Activated CD4-positive, alpha-beta T cell treated with anti-CD3 and anti-CD28 coated beads, Interleukin-2, amount 10 ng/mL, durations not matched to agents 7 days and 5 days (primary cell): ENCODE data around the gene CNPY2. TPM values are rescaled to one million over a fixed set of nuclear protein-coding genes. Genes with fewer than 3 reads are reported as not detected.
"Not testable (repeated sequence)": the region's sequence is repeated elsewhere in the genome, so short reads cannot be mapped to it uniquely, and the experiment has no call there.

Source experiments
- CTCF ChIA-PET: fragments of 350-600 bp; sonication (Branson Sonifier 250); formaldehyde crosslinking; loops from one replicate; lab custom pipeline; 2021; ENCODE audit warnings: antibody characterized with exemption; lab: Charles Lee
- POLR2A ChIA-PET: fragments of 350-600 bp; sonication (Branson Sonifier 250); formaldehyde crosslinking; loops from one replicate; lab custom pipeline; 2021; ENCODE audit warnings: antibody characterized with exemption; lab: Charles Lee
- DNase-seq: peaks from one replicate; pipeline ENCODE4 v3.0.0-alpha.2; 2020
- H3K27ac Mint-ChIP-seq: one replicate; pipeline ENCODE4 v1.8.0; 2021; ENCODE audit warnings: mild to moderate bottlenecking, moderate library complexity, mixed read lengths
- H3K27me3 Mint-ChIP-seq: one replicate; pipeline ENCODE4 v1.8.0; 2021; ENCODE audit warnings: mixed read lengths
- H3K36me3 Mint-ChIP-seq: one replicate; pipeline ENCODE4 v1.8.0; 2021; ENCODE audit warnings: low read depth, mixed read lengths
- H3K4me1 Mint-ChIP-seq: one replicate; pipeline ENCODE4 v1.8.0; 2021; ENCODE audit warnings: mixed read lengths
- H3K4me3 Mint-ChIP-seq: one replicate; pipeline ENCODE4 v1.8.0; 2021; ENCODE audit warnings: mild to moderate bottlenecking, moderate library complexity, mixed read lengths
- H3K9me3 Mint-ChIP-seq: one replicate; pipeline ENCODE4 v1.8.0; 2021; ENCODE audit warnings: mixed read lengths
- total RNA-seq, 2 experiments: library from RNA; stranded (reverse); gene quantifications; one replicate each; pipeline ENCODE4 v1.2.3, GENCODE V29; 2021

Gene CNPY2
- total RNA-seq: 100 to 1,000 TPM in 1 of 2 experiments, 10 to 100 TPM in 1; 96.2 to 105 TPM

DNA sequence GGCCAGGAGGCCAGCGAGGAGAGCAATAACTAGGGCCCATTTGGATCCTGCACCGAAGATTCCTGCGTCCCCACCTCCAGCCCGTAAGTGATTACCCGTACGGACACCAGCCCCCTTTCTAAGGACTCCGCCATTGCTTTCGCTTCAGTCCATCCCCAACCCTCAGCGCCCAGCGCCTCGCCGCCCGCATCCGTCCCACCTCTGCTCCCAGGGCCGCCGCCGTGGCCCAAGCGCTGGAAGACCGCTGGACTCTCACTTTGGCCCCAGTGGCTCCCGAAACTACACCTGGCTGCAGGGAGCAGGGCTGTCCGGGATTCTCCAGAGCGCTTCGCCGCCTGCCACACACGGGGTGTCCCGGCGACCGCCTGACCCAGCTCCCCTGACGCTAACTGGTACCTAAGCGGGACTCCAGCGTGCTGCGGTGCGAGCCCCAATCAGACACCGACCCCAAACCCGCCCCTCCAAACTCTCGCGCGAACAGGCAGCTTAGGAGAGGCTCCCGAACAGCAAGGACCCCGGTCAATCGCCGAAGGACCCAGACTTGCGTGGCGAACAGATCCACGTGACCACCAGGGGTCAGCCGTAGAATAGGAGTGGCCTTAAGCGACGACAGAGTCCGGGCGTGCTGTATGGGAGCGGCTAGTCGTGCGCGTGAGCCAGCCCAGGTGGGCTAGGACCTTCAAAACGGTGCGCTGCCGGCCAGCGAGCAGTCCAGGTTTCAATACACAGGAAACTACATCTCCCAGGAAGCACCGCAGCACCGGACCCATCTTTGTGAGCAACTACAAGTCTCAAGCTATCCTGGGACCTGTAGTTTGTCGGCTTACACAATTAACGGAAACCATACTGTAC lies at the start of gene CNPY2:
CNPY2 (minus strand) TSS at position 367 of the 852 bp plus-strand sequence. CDS start 771 bp downstream, outside the sequence.
- CTCF ChIA-PET: interaction anchor here (0.6 to 2.3 kb wide), 21 partner anchors 9 to 257 kb away, joined by 3 to 8 read pairs (median 5); partner anchors contain the start of genes IL23A, PAN2, SMARCC2 and SPRYD4

DNA sequence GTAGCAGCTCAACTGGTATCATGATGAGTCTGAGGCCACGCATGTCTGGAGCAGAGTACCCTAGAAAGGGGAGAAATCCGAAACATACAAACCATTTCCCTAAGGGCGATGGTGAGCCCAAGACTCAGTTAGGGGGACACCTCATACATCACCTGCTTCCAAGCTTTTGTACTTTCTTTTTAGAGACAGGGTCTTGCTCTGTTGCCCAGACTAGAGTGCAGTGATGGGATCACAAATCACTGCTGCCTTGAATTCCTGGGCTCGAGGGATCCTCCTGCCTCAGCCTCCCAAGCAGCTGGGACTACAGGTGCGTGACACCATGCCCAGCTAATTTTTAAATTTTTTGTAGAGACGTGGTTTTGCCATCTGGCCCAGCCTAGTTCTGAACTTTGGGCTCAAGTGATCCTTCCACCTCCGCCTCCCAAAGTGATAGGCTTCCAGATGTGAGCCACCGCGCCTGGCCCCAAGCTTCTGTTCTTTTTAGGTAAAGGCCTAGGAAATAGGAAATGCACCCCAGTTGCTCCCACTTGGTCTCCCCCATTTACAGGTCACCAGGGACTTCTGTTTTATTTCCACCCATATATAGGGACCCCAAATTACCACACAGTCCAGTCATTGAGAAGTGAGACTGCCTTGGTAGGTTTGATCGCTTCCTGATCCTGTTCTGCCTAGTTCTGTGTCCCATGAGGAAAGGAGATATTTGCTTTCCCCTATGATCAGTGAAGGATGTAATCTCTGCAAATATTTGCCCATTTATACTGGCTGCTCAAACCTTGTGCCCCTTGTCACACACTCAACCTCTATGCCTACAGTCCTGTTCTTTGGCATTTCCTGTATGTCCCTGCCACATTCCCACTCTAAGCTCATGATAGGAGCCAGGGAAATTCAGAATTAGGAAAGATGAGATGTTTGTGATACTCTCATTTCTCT lies 46.6 kb upstream of the CNPY2 start, which contains the start of gene APOF:
APOF (minus strand) TSS at position 728 of the 930 bp plus-strand sequence; CDS start at position 616, 112 bp downstream.
- Mint-ChIP-seq H3K4me1 (peaks cover 27% of the 10 kb centered on the region), H3K9me3 (no peaks in the 10 kb centered on the region), H3K27me3 (no peaks in the 10 kb centered on the region), H3K4me3 (peak within 1 kb of the TSS; percentile 91), H3K36me3 (peaks cover 19% of the 10 kb centered on the region), H3K27ac (peak within 1 kb of the TSS; percentile 99)
- ChIA-PET POLR2A (no interaction called here), CTCF (interaction anchor here (1.0 to 1.6 kb wide), 3 partner anchors 101 to 347 kb away, joined by 3 to 4 read pairs (median 4); no protein-coding TSS in a partner anchor)
- DNase-seq: no peak

More for the DNA sequence above, at the start of gene CNPY2:
- H3K27me3 Mint-ChIP-seq: no peaks in the 10 kb centered on the region
- peak within 1 kb of the TSS; percentile 97 for H3K4me3 Mint-ChIP-seq
- DNase-seq: peak; percentile 96
- POLR2A ChIA-PET: interaction anchor here (0.6 to 1.6 kb wide), 4 partner anchors 31 to 498 kb away, joined by 3 to 10 read pairs (median 4); partner anchors contain the start of genes ORMDL2 and STAT2
- H3K36me3 Mint-ChIP-seq: peaks cover 23% of the 10 kb centered on the region
- H3K27ac Mint-ChIP-seq: peak within 1 kb of the TSS; percentile 97
- peaks cover 24% of the 10 kb centered on the region for H3K4me1 Mint-ChIP-seq
- no peaks in the 10 kb centered on the region for H3K9me3 Mint-ChIP-seq

DNA sequence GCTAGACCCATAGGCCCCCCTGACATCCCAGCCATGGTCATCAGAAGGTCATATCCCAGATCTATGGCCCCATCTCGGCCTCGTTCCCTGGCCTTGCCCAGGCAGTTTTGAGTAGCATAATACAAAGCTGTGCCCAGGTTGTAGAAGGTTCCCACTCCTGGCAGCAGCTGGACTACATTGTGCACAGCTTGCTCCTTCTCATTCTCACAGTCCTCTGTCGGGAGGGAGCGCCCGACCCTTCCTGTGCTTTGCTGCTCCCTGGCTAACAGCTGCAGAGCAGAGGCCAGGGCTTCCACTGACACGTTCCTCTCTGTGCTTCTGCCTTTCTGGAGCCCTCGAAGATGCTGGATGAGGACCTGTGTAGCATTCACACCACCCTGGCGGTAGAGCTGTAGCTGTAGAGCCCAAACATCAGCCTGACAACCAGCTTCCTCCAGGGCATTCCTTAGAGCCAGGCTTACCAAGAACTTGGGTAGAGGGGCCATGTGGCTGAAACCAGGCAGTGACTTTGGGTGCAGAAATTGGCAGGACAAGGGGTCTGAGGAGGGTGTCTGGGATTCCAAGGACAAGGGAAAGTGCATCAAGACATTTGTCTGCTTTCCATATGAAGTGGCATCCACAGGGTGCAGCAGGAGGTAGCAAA lies 45.8 kb upstream of the CNPY2 start:
- H3K4me1 Mint-ChIP-seq: peaks cover 27% of the 10 kb centered on the region
- ChIA-PET CTCF (interaction anchor here (1.0 to 3.9 kb wide), 7 partner anchors 12 to 348 kb away, joined by 3 to 21 read pairs (median 4); partner anchors contain the start of genes SMARCC2 and TIMELESS), POLR2A (interaction anchor here (0.6 kb wide), 1 partner anchor 45 kb away, joined by 3 read pairs; no protein-coding TSS in a partner anchor)
- H3K4me3 Mint-ChIP-seq: peak overlapping the region; percentile 91
- H3K27me3 Mint-ChIP-seq: no peaks in the 10 kb centered on the region
- H3K27ac Mint-ChIP-seq: peak overlapping the region; percentile 99
- DNase-seq: no peak
- H3K36me3 Mint-ChIP-seq: peaks cover 19% of the 10 kb centered on the region
- H3K9me3 Mint-ChIP-seq: no peaks in the 10 kb centered on the region

DNA sequence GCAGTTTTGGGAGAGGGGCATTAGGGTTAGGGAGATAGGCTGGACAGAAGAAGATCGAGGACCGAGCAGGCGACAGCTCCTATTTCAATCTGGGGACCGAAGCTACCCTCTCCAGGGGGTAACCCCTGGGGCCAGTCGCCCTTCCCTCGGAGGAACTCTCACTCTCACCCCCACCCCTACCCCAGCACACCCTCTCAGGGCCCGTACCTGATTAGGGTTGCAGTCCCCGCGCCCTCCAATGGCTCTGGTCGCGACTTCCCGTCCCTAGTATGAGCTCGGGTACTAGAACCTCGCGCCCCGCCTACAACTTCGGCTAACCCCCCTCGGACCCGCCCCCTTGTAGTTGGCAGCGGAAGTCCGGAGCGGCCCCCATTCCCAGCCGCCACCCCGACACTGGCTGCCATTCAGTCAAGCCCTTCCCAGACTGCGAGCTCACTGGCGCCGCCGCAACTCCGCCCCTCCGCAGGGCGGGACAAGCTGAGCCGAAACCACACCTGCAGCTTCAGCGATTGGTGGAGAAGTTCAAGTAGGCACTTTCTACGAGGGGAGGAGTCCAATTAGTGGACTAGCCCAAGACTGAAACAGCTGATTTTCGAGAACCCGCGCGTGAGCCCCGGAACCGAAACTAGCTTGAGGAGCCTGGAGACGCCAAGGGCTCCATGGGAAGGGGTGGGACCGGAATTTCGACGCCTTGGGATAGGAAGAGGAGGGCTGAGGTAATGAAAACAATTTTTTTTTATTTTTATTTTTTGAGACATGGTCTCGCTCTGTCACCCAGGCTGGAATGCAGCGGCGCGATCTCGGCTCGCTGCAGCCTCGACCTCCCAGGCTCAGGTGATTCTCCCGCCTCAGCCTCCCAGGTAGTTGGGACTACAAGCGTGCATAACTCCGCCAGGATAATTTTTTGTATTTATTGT lies 44.3 kb upstream of the CNPY2 start, which contains the start of gene STAT2:
STAT2 (minus strand) TSS at position 257 of the 917 bp plus-strand sequence. CDS start 3,536 bp downstream, outside the sequence.
- Mint-ChIP-seq H3K27ac (peak within 1 kb of the TSS; percentile 99), H3K27me3 (no peaks in the 10 kb centered on the region)

DNA sequence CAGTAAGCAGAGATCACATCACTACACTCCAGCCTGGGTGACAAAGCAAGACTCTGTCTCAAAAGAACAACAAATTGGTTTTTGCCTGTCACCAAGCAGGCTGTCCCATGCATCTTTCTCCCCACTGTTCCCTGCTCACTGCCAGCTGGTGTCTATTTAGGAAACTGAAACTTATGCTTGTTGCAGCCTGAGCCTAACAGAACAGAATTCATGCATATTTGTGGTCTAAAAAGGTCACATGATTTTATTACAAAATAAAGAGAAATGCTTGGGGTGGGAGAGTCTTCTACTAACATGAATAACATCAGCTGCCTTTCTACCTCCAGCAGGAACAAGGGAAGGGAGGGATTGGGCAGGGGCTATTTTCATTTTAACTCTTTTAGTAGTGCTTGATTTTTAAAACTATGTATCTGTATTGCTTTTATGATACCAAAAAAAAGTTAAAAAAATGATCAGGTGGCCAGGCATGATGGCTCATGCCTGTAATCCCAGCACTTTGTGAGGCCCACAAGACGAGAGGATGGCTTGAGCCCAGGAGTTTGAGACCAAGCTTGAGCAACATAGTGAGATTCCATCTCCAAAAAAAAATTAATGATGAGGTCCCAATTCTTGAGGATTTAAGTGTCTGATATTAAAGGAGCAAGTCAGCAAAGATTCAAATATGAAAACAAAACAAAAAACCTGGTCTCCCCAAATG lies 43.2 kb upstream of the CNPY2 start:
- Mint-ChIP-seq H3K27me3 (no peaks in the 10 kb centered on the region), H3K36me3 (peaks cover 39% of the 10 kb centered on the region), H3K9me3 (no peaks in the 10 kb centered on the region), H3K4me3 (peak overlapping the region; percentile 91), H3K27ac (peak overlapping the region; percentile 99), H3K4me1 (peaks cover 32% of the 10 kb centered on the region)
- DNase-seq: no peak
- ChIA-PET POLR2A (interaction anchor here (0.6 to 2.3 kb wide), 7 partner anchors 16 to 241 kb away, joined by 3 to 10 read pairs (median 3); partner anchors contain the start of genes CNPY2, IL23A and ZC3H10), CTCF (interaction anchor here (0.5 to 3.9 kb wide), 12 partner anchors 9 to 170 kb away, joined by 3 to 26 read pairs (median 4); partner anchors contain the start of genes IL23A, RNF41 and SMARCC2)

More for the DNA sequence above, 44.3 kb upstream of the CNPY2 start, which contains the start of gene STAT2:
- peak within 1 kb of the TSS; percentile 91 for H3K4me3 Mint-ChIP-seq
- ChIA-PET POLR2A (interaction anchor here (0.5 to 2.3 kb wide), 10 partner anchors 15 to 374 kb away, joined by 3 to 10 read pairs (median 3); partner anchors contain the start of genes CNPY2 and IL23A), CTCF (interaction anchor here (0.6 to 3.9 kb wide), 19 partner anchors 8 to 276 kb away, joined by 3 to 26 read pairs (median 4); partner anchors contain the start of genes ANKRD52, CNPY2, IL23A and RNF41)
- H3K9me3 Mint-ChIP-seq: no peaks in the 10 kb centered on the region
- peaks cover 32% of the 10 kb centered on the region for H3K4me1 Mint-ChIP-seq
- peaks cover 29% of the 10 kb centered on the region for H3K36me3 Mint-ChIP-seq
- peak; percentile 100 for DNase-seq

DNA sequence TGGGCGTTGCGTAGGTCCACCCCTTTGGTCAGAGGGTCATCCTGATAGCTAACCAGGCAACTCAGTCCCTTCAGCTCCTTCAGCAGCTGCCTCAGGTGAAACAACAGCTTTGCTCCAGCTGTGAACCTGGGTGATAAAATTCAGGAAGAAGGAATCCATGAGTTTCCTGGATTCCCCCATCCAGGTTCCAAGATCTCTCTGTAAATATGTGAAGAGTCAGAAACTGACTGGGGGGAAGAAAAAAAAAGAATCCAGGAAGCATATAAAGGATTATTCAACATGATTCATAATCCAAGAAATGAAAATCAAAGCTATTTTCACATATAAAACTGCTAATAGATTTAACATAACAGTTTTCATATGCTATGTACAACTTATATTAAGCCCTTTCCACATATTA lies 35.5 kb upstream of the CNPY2 start:
- DNase-seq: no peak
- no peak overlapping the region for H3K4me3 Mint-ChIP-seq
- no peaks in the 10 kb centered on the region for H3K9me3 Mint-ChIP-seq
- ChIA-PET CTCF (interaction anchor here (0.5 to 3.5 kb wide), 10 partner anchors 9 to 113 kb away, joined by 3 to 21 read pairs (median 3); partner anchors contain the start of genes ANKRD52, IL23A and STAT2), POLR2A (interaction anchor here (0.6 to 1.2 kb wide), 2 partner anchors 13 to 117 kb away, joined by 3 to 4 read pairs; partner anchors contain the start of gene IL23A)
- no peak overlapping the region for H3K27ac Mint-ChIP-seq
- peaks cover 71% of the 10 kb centered on the region for H3K36me3 Mint-ChIP-seq
- no peaks in the 10 kb centered on the region for H3K27me3 Mint-ChIP-seq
- H3K4me1 Mint-ChIP-seq: peaks cover 8% of the 10 kb centered on the region

DNA sequence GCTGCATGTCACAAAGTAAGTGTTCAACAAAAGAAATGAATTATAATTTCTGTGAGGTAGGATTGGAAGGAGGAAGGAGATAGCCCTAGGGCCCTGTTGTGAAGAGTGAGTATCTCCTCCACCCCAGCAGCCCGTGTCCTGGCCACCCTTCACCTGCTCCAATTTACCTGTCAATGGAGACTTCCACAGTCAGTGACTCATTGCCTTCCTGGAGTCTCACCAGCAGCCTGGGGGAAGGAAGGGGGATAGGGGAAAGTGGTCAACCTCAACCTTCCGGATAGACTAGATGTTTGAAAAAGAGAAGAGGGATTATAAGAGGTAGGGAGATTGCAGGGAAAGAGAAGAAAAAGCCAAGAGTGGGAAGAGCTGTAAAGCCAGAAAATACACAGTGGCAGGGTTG lies 34.9 kb upstream of the CNPY2 start:
- CTCF ChIA-PET: interaction anchor here (0.6 to 3.5 kb wide), 8 partner anchors 8 to 92 kb away, joined by 3 to 21 read pairs (median 3); partner anchors contain the start of genes ANKRD52, IL23A and STAT2
- H3K9me3 Mint-ChIP-seq: no peaks in the 10 kb centered on the region
- peaks cover 71% of the 10 kb centered on the region for H3K36me3 Mint-ChIP-seq
- POLR2A ChIA-PET: interaction anchor here (1.2 kb wide), 1 partner anchor 12 kb away, joined by 3 read pairs; the partner anchor contains the start of gene IL23A
- no peaks in the 10 kb centered on the region for H3K27me3 Mint-ChIP-seq
- H3K4me1 Mint-ChIP-seq: peaks cover 4% of the 10 kb centered on the region
- no peak overlapping the region for H3K27ac Mint-ChIP-seq
- no peak for DNase-seq
- H3K4me3 Mint-ChIP-seq: no peak overlapping the region

DNA sequence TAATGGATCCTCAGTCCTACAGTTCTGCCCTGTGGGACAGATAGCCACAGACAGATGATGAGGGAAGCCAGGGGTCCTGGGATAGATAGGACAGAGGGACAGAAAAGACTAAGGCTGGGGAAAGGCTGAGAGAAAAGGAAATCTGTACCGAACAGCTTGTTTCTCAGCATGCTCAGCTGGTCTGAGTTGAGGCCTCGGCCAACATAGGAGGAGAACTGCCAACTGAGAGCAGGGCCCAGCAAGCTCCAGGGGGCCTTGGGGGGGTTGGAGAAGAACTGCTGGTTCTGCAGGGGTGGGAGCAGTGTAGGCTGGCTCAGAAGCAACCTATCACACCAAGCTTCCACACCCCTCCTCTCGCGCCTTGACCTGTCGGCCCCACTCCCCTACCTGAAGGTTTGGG lies 33.0 kb upstream of the CNPY2 start:
- ChIA-PET CTCF (interaction anchor here (0.6 to 3.5 kb wide), 3 partner anchors 11 to 321 kb away, joined by 4 to 21 read pairs (median 5); partner anchors contain the start of genes CNPY2 and STAT2), POLR2A (interaction anchor here (1.1 kb wide), 1 partner anchor 24 kb away, joined by 3 read pairs; no protein-coding TSS in a partner anchor)
- peaks cover 3% of the 10 kb centered on the region for H3K4me1 Mint-ChIP-seq
- no peak for DNase-seq
- no peaks in the 10 kb centered on the region for H3K9me3 Mint-ChIP-seq
- H3K4me3 Mint-ChIP-seq: no peak overlapping the region
- H3K27me3 Mint-ChIP-seq: no peaks in the 10 kb centered on the region
- peaks cover 67% of the 10 kb centered on the region for H3K36me3 Mint-ChIP-seq
- H3K27ac Mint-ChIP-seq: no peak overlapping the region

GRCh38 chr12:56347255-56347654 lies 31.5 kb upstream of the CNPY2 start:
- H3K9me3 Mint-ChIP-seq, H3K4me3 Mint-ChIP-seq, DNase-seq, H3K27me3 Mint-ChIP-seq, H3K4me1 Mint-ChIP-seq, H3K27ac Mint-ChIP-seq: not testable (repeated sequence)
- ChIA-PET CTCF (interaction anchor here (1.3 to 4.6 kb wide), 4 partner anchors 9 to 158 kb away, joined by 4 to 26 read pairs (median 4); partner anchors contain the start of genes IL23A, SMARCC2 and STAT2), POLR2A (interaction anchor here (1.0 kb wide), 1 partner anchor 31 kb away, joined by 3 read pairs; the partner anchor contains the start of gene CNPY2)
- H3K36me3 Mint-ChIP-seq: peaks cover 77% of the 10 kb centered on the region
